Tibial nerve (tissue), 4 donors: ENCODE results near the gene SFXN3. TPM values are rescaled to one million over a fixed set of nuclear protein-coding genes. Genes with fewer than 3 reads are reported as not detected.

ENCODE experiments used
- DNase-seq, 2 donors: peaks; one replicate each; pipeline ENCODE4 v3.0.0-alpha.2; 2019; ENCODE audit warnings: low spot score in 2 of 2
- H3K27ac ChIP-seq, 4 donors: fragments of 200-600 bp; sonication (generic) in 3 of 4; one replicate each; pipeline ENCODE4 v1.5.1; 2017 to 2019; ENCODE audit warnings: mild to moderate bottlenecking in 1 of 4
- H3K27me3 ChIP-seq, 2 donors: fragments of 200-600 bp; sonication (generic) in 1 of 2; one replicate each; pipeline versions ENCODE4 v1.5.1 to v1.6.0; 2017 to 2019
- H3K36me3 ChIP-seq, 3 donors: fragments of 200-600 bp; sonication (generic); one replicate each; pipeline ENCODE4 v1.5.1; 2018 to 2019
- H3K4me1 ChIP-seq, 4 donors: fragments of 200-600 bp; sonication (generic) in 3 of 4; one replicate each; pipeline ENCODE4 v1.5.1; 2017 to 2019
- H3K4me3 ChIP-seq, 4 donors: fragments of 200-600 bp; sonication (generic) in 3 of 4; one replicate each; pipeline ENCODE4 v1.5.1; 2017 to 2019; ENCODE audit warnings: mild to moderate bottlenecking in 1 of 4, moderate library complexity in 1 of 4
- H3K9me3 ChIP-seq, 4 donors: fragments of 200-600 bp; sonication (generic) in 3 of 4; one replicate each; pipeline ENCODE4 v1.5.1; 2017 to 2019
- EP300 ChIP-seq, 2 donors: sonication (generic); formaldehyde crosslinking; IDR thresholded peaks; one replicate each; pipeline ENCODE4 v1.6.1; 2017; ENCODE audit warnings: antibody characterized with exemption in 2 of 2, mild to moderate bottlenecking in 1 of 2
- POLR2A ChIP-seq, 2 donors: fragments of 450-650 bp; IDR thresholded peaks; one replicate each; pipeline ENCODE4 v1.6.1; 2017; ENCODE audit warnings: antibody characterized with exemption in 2 of 2, mild to moderate bottlenecking in 2 of 2, moderate library complexity in 2 of 2
- WGBS, 2 donors: methylation state at CpG; one replicate each; pipeline ENCODE4 v1.1.5; 2018; 5-methylcytosine and 5-hydroxymethylcytosine counted together
- total RNA-seq, 4 donors: library from RNA; depleted of rRNA; stranded (reverse); fragments of >200 nt; gene quantifications; one replicate each; pipeline ENCODE4 v1.1.0, GENCODE V29; 2016
- TF ChIP-seq, protein P1 (sequence below), 5 experiments: fragments of 200-600 bp in 3 of 5; fragments of 450-650 bp in 2 of 5; sonication (generic) in 3 of 5; IDR thresholded peaks; one replicate each; pipeline ENCODE4 v1.5.1; 2016 to 2019; ENCODE audit warnings: antibody characterized with exemption in 5 of 5, mild to moderate bottlenecking in 3 of 5, moderate library complexity in 2 of 5

Gene SFXN3
- total RNA-seq, 4 donors from 2014 or later, result 77.4 to 181 (median 106) TPM

DNA sequence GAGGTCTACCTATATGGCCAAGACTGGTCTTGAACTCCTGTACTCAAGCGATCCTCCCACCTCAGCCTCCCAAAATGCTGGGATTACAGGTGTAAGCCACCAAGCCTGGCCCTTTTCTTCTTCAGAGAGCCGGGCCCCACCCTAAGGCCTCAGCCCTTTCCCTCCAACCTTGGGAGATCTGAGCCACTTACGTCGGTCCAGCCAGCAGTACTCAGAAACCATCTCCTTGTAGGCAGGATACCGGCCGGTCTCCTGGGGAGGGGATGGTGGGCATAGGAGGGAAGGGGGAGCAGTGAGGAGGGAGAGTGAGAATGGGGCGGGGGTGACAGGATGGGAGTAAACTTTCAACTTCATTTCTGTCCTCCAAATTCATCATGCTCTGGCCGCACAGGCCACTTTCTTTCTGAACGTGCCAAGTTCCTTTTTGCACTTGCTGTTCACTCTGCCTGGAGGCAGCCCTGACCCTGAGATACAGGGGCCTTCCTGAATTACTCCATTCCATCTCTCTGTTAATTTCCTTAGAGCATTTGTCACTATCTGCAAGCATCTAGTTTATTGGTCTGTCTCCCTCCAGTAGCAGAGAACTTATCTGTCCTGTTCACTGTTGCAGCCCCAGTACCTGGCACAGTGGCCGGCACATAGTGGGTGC is 10.5 kb upstream of the SFXN3 start:
- WGBS, 2 donors, result 78 to 83% methylated on average over 10 of the region's 10 CpGs
- H3K27ac ChIP-seq, result no peak overlapping the region

DNA sequence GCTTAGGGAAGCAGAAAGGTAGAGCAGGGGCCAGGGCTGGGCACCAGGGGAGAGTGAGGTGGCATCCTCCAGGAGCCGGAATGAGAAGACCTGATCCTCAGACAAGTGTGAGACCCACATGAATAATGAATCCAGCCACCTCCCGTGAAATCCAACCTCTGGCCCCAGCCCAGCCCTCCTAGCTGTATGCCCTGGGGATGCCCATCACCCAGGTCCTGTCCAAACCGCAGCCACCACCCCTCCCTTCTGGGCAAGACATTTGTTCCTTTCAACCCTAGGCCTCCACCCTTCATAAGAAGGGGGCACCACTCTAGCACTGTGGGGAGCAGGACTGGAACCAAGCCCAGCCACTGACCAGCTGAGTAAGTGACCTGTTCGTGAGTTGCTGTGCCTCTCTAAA is 9.8 kb upstream of the SFXN3 start:
- Histone ChIP-seq H3K4me3 (no peak overlapping the region), H3K9me3 (no peaks in the 10 kb centered on the region), H3K4me1 (peaks cover 0 to 12% (median 10%) of the 10 kb centered on the region in 4 donors), H3K27ac (no peak overlapping the region), H3K36me3 (no peaks in the 10 kb centered on the region), H3K27me3 (peaks cover 0 to 12% of the 10 kb centered on the region in 2 donors)
- TF ChIP-seq EP300 (IDR thresholded peaks at IDR 0.05) (no peak), POLR2A (IDR thresholded peaks at IDR 0.05) (no peak)
- TF ChIP-seq, protein P1, sequence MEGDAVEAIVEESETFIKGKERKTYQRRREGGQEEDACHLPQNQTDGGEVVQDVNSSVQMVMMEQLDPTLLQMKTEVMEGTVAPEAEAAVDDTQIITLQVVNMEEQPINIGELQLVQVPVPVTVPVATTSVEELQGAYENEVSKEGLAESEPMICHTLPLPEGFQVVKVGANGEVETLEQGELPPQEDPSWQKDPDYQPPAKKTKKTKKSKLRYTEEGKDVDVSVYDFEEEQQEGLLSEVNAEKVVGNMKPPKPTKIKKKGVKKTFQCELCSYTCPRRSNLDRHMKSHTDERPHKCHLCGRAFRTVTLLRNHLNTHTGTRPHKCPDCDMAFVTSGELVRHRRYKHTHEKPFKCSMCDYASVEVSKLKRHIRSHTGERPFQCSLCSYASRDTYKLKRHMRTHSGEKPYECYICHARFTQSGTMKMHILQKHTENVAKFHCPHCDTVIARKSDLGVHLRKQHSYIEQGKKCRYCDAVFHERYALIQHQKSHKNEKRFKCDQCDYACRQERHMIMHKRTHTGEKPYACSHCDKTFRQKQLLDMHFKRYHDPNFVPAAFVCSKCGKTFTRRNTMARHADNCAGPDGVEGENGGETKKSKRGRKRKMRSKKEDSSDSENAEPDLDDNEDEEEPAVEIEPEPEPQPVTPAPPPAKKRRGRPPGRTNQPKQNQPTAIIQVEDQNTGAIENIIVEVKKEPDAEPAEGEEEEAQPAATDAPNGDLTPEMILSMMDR (IDR thresholded peaks at IDR 0.05), result no peak
- WGBS, 2 donors, result 87 to 90% methylated on average over 4 of the region's 4 CpGs
- DNase-seq, result no peak

More for the DNA sequence above, 10.5 kb upstream of the SFXN3 start:
- H3K36me3 ChIP-seq, result no peaks in the 10 kb centered on the region
- peaks cover 0 to 12% of the 10 kb centered on the region in 2 donors for H3K27me3 ChIP-seq
- H3K4me3 ChIP-seq, result no peak overlapping the region
- no peak for DNase-seq
- no peaks in the 10 kb centered on the region for H3K9me3 ChIP-seq
- H3K4me1 ChIP-seq, result peaks cover 0 to 12% (median 10%) of the 10 kb centered on the region in 4 donors
- TF ChIP-seq, protein P1 (IDR thresholded peaks at IDR 0.05), result no peak
- TF ChIP-seq EP300 (IDR thresholded peaks at IDR 0.05) (no peak), POLR2A (IDR thresholded peaks at IDR 0.05) (no peak)

DNA sequence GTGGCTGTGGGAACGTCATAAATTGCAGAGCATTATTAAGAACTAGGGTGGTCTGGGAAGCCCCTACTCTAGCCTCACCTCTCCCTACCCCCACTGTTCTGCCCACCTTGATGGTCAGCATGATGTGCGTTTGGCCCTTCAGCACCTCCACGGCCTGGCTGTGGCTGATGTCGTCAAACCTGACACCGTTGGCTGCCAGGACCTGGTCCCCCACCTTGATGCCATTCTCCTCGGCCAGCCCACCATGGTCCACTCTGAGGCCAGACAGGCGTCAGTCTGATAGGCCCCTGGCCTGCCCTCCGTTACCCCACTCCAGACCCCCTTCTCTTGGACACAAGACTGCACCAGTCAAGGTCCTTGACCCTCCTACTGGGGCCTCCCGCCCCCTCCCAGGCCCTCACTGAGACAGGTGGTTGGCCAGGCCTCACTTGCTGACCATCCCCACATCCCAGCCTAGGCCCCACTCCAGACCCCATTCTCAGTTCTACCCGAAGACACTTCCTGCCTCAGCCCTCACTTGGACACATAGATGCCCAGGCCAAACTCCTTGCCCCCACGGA is 9.3 kb upstream of the SFXN3 start:
- no peak overlapping the region for H3K4me3 ChIP-seq
- H3K36me3 ChIP-seq, result no peaks in the 10 kb centered on the region
- no peak for TF ChIP-seq POLR2A (IDR thresholded peaks at IDR 0.05)
- TF ChIP-seq, protein P1 (IDR thresholded peaks at IDR 0.05), result no peak
- no peak for TF ChIP-seq EP300 (IDR thresholded peaks at IDR 0.05)
- H3K27me3 ChIP-seq, result peaks cover 0 to 12% of the 10 kb centered on the region in 2 donors
- DNase-seq, result no peak
- H3K9me3 ChIP-seq, result no peaks in the 10 kb centered on the region
- H3K4me1 ChIP-seq, result peaks cover 0 to 12% (median 10%) of the 10 kb centered on the region in 4 donors
- no peak overlapping the region for H3K27ac ChIP-seq
- WGBS, 2 donors, result 84 to 86% methylated on average over 11 of the region's 11 CpGs

DNA sequence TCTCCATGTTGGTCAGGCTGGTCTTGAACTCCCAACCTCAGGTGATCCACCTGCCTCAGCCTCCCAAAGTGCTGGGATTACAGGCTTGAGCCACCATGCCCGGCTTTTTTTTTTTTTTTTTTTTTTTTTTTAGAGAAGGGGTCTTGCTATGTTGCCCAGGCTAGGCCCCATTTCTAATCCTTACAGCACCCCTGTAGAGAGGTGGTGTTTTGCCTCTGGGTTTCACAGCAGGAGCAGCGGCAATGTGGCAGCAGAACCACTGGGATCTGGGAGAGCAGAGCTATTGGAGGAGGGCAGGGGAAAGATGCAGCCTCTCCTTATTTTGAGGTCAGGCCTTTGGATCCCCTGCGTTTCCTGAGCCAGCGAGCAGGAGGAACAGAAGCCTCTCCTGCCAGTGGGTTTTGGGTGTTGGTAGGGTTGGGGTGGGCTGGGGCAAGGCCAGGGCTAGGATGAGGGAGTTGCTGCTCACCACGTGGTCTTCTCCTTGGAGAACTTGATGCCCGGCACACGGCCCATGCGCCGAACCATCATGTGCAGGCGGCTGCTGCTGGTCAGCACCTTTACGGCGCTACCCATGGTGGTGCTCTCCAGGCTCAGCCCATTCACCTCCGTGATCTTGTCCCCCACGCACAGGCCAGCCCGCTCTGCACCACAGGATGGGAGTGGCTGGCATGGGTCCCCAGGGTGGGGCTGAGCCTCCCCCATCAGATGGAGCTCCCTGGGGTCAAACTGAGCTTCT is 7.9 kb upstream of the SFXN3 start:
- 92 to 95% methylated on average over 4 to 15 of the region's 15 CpGs for WGBS, 2 donors
- peaks cover 0 to 12% of the 10 kb centered on the region in 2 donors for H3K27me3 ChIP-seq
- no peak overlapping the region for H3K4me3 ChIP-seq
- H3K9me3 ChIP-seq, result no peaks in the 10 kb centered on the region
- TF ChIP-seq POLR2A (IDR thresholded peaks at IDR 0.05) (no peak), EP300 (IDR thresholded peaks at IDR 0.05) (no peak)
- TF ChIP-seq, protein P1 (IDR thresholded peaks at IDR 0.05), result no peak
- H3K36me3 ChIP-seq, result no peaks in the 10 kb centered on the region
- H3K4me1 ChIP-seq, result peaks cover 0 to 10% (median 10%) of the 10 kb centered on the region in 4 donors
- DNase-seq, result no peak
- H3K27ac ChIP-seq, result no peak overlapping the region
